Hepatocyte (in vitro differentiated cells): Measurements from ENCODE around the gene ZNF771. TPM values are rescaled to one million over a fixed set of nuclear protein-coding genes. Genes with fewer than 3 reads are reported as not detected.

Experiments
- DNase-seq: peaks from one replicate; pipeline ENCODE4 v3.0.0-alpha.2; 2016; ENCODE audit warnings: low spot score
- H2AFZ ChIP-seq: fragments of 200-600 bp; sonication (generic); 2 replicates; pipeline ENCODE4 v1.6.0; 2016; ENCODE audit warnings: antibody characterized with exemption, mild to moderate bottlenecking
- H3K27ac ChIP-seq: fragments of 200-600 bp; sonication (generic); 2 replicates; pipeline ENCODE4 v1.5.1; 2016; ENCODE audit warnings: mild to moderate bottlenecking
- H3K27me3 ChIP-seq: fragments of 200-600 bp; sonication (generic); 2 replicates; pipeline ENCODE4 v1.6.1; 2016
- H3K36me3 ChIP-seq: fragments of 200-600 bp; sonication (generic); replicated peaks from 2 replicates; pipeline ENCODE4 v1.5.1; 2016; ENCODE audit warnings: low read depth; ENCODE audit not compliant: insufficient read depth
- H3K4me1 ChIP-seq: fragments of 200-600 bp; sonication (generic); 2 replicates; pipeline ENCODE4 v1.5.1; 2016; ENCODE audit warnings: mild to moderate bottlenecking, moderate library complexity; ENCODE audit not compliant: insufficient read depth
- H3K4me2 ChIP-seq: fragments of 200-600 bp; sonication (generic); 2 replicates; pipeline ENCODE4 v1.6.0; 2016
- H3K4me3 ChIP-seq: fragments of 200-600 bp; sonication (generic); 2 replicates; pipeline ENCODE4 v1.5.1; 2016; ENCODE audit warnings: mild to moderate bottlenecking
- H3K79me2 ChIP-seq: fragments of 200-600 bp; sonication (generic); 2 replicates; pipeline ENCODE4 v1.6.0; 2017; ENCODE audit warnings: mild to moderate bottlenecking
- H3K9me2 ChIP-seq: fragments of 200-600 bp; sonication (generic); replicated peaks from 2 replicates; pipeline ENCODE4 v1.6.0; 2017; ENCODE audit warnings: mild to moderate bottlenecking; ENCODE audit not compliant: insufficient read depth
- H3K9me3 ChIP-seq: fragments of 200-600 bp; sonication (generic); 2 replicates; pipeline ENCODE4 v1.5.1; 2016; ENCODE audit warnings: low read depth, mild to moderate bottlenecking
- H4K20me1 ChIP-seq: fragments of 200-600 bp; sonication (generic); 2 replicates; pipeline ENCODE4 v1.6.0; 2016; ENCODE audit warnings: mild to moderate bottlenecking; ENCODE audit not compliant: insufficient read depth, poor library complexity, severe bottlenecking
- EZH2 ChIP-seq: fragments of 200-600 bp; sonication (generic); IDR thresholded peaks from 2 replicates; pipeline ENCODE4 v1.6.1; 2016; ENCODE audit warnings: antibody characterized with exemption, mild to moderate bottlenecking, borderline replicate concordance
- EZH2phosphoT487 ChIP-seq: fragments of 200-600 bp; sonication (generic); IDR thresholded peaks from one replicate; pipeline ENCODE4 v1.6.1; 2018; ENCODE audit warnings: antibody characterized with exemption, mild to moderate bottlenecking, low read depth, moderate library complexity; ENCODE audit not compliant: unreplicated experiment, severe bottlenecking
- WGBS: methylation state at CpG from one replicate; pipeline ENCODE4 v1.1.6; 2016; ENCODE audit warnings: low lambda C conversion rate; ENCODE audit errors: missing lambda C conversion rate; 5-methylcytosine and 5-hydroxymethylcytosine counted together
- polyA plus RNA-seq: library from polyadenylated mRNA; unstranded; fragments of >200 nt; fragmentation: Nextera tagmentation; extraction: Ambion mirVana; gene quantifications from 2 replicates; pipeline ENCODE4 v1.2.1, GENCODE V29; 2016
- total RNA-seq: library from RNA; depleted of rRNA; stranded (reverse); fragments of >200 nt; gene quantifications from 2 replicates; pipeline ENCODE4 v1.2.3, GENCODE V29; 2014
- TF ChIP-seq, protein P1 (sequence below): fragments of 200-600 bp; sonication (generic); IDR thresholded peaks from 2 replicates; pipeline ENCODE4 v1.5.1; 2016; ENCODE audit warnings: antibody characterized with exemption, mild to moderate bottlenecking; ENCODE audit not compliant: poor library complexity

The ZNF771 gene
- total and polyA plus RNA-seq, 2 experiments from 2014 or later, result 12.4 to 23.6 TPM

DNA sequence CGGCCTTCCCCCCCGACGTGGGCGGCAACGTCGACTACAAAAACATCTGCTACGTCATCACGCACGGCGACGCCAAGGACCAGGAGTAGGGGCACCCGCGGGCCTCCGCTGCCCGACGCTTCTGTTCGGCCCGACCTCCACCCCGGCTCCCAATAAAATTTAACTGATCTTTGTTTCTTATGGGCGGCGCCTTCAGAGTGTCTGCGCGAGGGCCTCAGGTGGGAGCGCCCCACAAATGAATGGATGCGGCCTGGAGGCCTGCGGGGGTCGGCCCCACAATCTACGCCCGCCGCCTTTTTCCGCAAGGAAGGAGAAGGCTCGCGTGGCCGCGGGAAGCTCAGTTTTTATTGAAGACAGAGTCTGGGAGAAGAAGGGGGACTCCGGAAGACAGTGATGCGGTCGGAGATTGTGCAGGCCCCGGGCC is 29.6 kb upstream of the ZNF771 start:
- peak overlapping the region; percentile 84 for H3K4me2 ChIP-seq
- H3K9me2 ChIP-seq, result no peaks in the 10 kb centered on the region

DNA sequence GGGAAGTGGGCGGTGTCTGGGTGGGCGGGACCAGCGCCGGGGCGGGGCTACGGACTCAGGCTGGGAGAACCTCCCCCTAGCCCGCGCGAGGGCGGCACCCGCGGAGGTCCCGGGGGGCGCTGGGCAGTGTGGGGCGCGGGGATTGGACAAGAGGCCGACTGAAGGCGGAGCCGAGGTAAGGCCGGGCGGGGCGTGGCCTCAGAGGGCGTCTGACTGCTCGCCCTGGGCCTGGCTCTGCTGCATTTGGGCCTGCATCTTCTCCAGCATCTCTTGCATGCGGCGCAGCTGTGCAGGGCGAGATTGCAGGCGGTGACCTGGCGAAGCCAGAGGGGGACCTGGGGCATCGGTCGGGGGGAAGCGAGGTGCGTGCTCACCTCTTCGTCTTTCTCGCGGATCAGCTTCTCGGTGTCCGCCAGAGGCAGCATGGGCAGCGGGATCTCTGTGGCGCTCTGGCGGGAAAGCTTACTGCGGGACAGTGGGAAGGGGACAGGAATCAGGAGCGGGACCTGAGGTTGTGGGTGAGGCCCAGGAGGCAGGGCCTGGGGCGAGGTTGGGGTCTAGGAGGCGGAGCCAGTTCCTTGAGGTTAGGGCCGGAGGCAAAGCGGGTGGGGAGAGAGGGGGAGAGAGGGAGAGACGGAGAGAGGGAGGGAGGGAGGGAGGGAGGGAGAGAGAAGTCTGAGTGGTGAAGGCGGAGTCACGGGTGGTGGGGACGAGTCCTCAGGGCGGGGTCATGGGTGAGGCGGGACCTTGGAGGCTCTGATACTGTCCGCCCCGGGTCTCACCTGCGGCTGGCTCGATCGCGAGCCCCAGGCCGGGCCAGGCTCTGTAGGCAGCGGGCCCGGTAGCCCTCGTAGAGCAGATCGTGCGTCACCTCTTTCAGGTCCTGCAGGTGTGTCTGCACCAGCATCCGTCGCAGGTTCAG is 28.9 kb upstream of the ZNF771 start:
- Histone ChIP-seq H2AFZ (peak overlapping the region; percentile 70), H3K4me1 (peaks cover 11% of the 10 kb centered on the region), H3K4me2 (peak overlapping the region; percentile 84), H3K9me2 (no peaks in the 10 kb centered on the region), H3K79me2 (peaks cover 6% of the 10 kb centered on the region), H3K9me3 (no peaks in the 10 kb centered on the region), H3K27me3 (no peaks in the 10 kb centered on the region), H4K20me1 (no peaks in the 10 kb centered on the region), H3K4me3 (peak overlapping the region; percentile 40), H3K36me3 (no peaks in the 10 kb centered on the region), H3K27ac (peak overlapping the region; percentile 99)
- peak; percentile 99 for DNase-seq
- TF ChIP-seq EZH2phosphoT487, result no peak
- TF ChIP-seq, protein P1, sequence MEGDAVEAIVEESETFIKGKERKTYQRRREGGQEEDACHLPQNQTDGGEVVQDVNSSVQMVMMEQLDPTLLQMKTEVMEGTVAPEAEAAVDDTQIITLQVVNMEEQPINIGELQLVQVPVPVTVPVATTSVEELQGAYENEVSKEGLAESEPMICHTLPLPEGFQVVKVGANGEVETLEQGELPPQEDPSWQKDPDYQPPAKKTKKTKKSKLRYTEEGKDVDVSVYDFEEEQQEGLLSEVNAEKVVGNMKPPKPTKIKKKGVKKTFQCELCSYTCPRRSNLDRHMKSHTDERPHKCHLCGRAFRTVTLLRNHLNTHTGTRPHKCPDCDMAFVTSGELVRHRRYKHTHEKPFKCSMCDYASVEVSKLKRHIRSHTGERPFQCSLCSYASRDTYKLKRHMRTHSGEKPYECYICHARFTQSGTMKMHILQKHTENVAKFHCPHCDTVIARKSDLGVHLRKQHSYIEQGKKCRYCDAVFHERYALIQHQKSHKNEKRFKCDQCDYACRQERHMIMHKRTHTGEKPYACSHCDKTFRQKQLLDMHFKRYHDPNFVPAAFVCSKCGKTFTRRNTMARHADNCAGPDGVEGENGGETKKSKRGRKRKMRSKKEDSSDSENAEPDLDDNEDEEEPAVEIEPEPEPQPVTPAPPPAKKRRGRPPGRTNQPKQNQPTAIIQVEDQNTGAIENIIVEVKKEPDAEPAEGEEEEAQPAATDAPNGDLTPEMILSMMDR, result peak; percentile 21
- 1% methylated on average over 45 of the region's 67 CpGs for WGBS

More for the DNA sequence above, 29.6 kb upstream of the ZNF771 start:
- peaks cover 11% of the 10 kb centered on the region for H3K4me1 ChIP-seq
- H3K36me3 ChIP-seq, result no peaks in the 10 kb centered on the region
- no peaks in the 10 kb centered on the region for H3K9me3 ChIP-seq
- H3K27me3 ChIP-seq, result no peaks in the 10 kb centered on the region
- H3K79me2 ChIP-seq, result peaks cover 6% of the 10 kb centered on the region
- H3K4me3 ChIP-seq, result peak overlapping the region; percentile 33
- H3K27ac ChIP-seq, result peak overlapping the region; percentile 99
- H2AFZ ChIP-seq, result peak overlapping the region; percentile 68
- TF ChIP-seq EZH2 (no peak), EZH2phosphoT487 (no peak)
- TF ChIP-seq, protein P1, result no peak
- DNase-seq, result peak; percentile 93
- WGBS, result under 1% methylated on average over 35 of the region's 39 CpGs
- no peaks in the 10 kb centered on the region for H4K20me1 ChIP-seq

DNA sequence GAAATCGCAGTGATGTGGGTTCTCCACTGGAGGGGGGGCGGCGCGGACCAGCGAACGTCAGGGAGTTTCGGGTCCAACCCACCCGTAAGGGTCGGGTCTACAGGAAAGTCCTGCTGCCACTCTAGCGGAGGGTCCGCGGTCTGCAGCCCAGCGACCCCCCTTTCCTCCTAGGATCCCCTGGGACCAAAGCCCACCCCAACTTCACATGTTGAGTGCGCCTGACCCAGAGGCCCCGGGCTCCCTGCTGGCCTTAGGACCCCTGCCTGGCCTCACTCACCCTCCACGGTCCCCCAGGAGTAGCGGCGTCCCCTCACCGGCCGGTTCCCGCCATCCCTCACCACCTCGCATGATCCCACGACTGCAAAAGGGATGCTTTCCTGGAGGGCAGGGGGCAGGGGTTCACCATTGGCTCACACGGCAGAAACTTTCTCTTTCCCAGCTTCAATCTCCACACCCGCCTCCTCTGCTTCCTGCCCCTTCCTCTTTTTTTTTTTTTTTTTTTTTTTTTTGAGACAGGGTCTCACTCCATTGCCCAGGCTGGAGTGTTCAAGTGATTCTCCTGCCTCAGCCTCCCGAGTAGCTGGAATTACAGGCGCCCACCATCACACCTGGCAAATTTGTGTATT is 28.1 kb upstream of the ZNF771 start:
- Histone ChIP-seq H3K4me3 (peak overlapping the region; percentile 40), H3K9me2 (no peaks in the 10 kb centered on the region), H2AFZ (peak overlapping the region; percentile 70), H3K4me2 (peak overlapping the region; percentile 84), H3K4me1 (peaks cover 11% of the 10 kb centered on the region), H3K36me3 (no peaks in the 10 kb centered on the region), H3K9me3 (no peaks in the 10 kb centered on the region), H3K27me3 (no peaks in the 10 kb centered on the region), H3K79me2 (peaks cover 6% of the 10 kb centered on the region), H3K27ac (peak overlapping the region; percentile 92), H4K20me1 (no peaks in the 10 kb centered on the region)
- DNase-seq, result peak; percentile 28
- 25% methylated on average over 22 of the region's 27 CpGs for WGBS
- TF ChIP-seq EZH2phosphoT487 (no peak), EZH2 (no peak)
- TF ChIP-seq, protein P1, result no peak
